RWPE2 (cell line): ENCODE measurements around the gene BCL2L1.

Experiments
- ATAC-seq: fragments of 200-7000 bp; cut with Tn5 transposase; 3 replicates; pipeline ENCODE4 v1.9.1; 2021; ENCODE audit warnings: low read depth
- DNase-seq: peaks from one replicate; pipeline ENCODE4 v3.0.0-alpha.2; 2020; ENCODE audit warnings: low spot score
- H3K27ac ChIP-seq: fragments of 450-650 bp; 2 replicates; pipeline ENCODE4 v1.5.1; 2017; ENCODE audit warnings: mild to moderate bottlenecking; ENCODE audit not compliant: poor library complexity, severe bottlenecking
- H3K27me3 ChIP-seq: fragments of 250-450 bp; sonication (Bioruptor Pico); 2 replicates; pipeline ENCODE4 v1.5.1; 2021; ENCODE audit warnings: mild to moderate bottlenecking, moderate library complexity; ENCODE audit not compliant: insufficient read depth, poor library complexity, severe bottlenecking
- H3K36me3 ChIP-seq: fragments of 250-450 bp; sonication (Bioruptor Pico); 2 replicates; pipeline ENCODE4 v1.5.1; 2020; ENCODE audit warnings: low read depth, mild to moderate bottlenecking, moderate library complexity
- H3K4me1 ChIP-seq: fragments of 250-450 bp; sonication (Bioruptor Pico); 2 replicates; pipeline ENCODE4 v1.5.1; 2021; ENCODE audit warnings: mild to moderate bottlenecking, moderate library complexity; ENCODE audit not compliant: insufficient read depth, poor library complexity, severe bottlenecking
- H3K4me3 ChIP-seq: fragments of 250-450 bp; sonication (Bioruptor Pico); 2 replicates; pipeline ENCODE4 v1.5.1; 2021; ENCODE audit warnings: mild to moderate bottlenecking, moderate library complexity; ENCODE audit not compliant: severe bottlenecking
- H3K9me3 ChIP-seq: fragments of 250-450 bp; sonication (Bioruptor Pico); 2 replicates; pipeline ENCODE4 v1.5.1; 2021; ENCODE audit warnings: mild to moderate bottlenecking, moderate library complexity; ENCODE audit not compliant: severe bottlenecking
- TF ChIP-seq, protein P1 (sequence below): fragments of 450-650 bp; IDR thresholded peaks from one replicate; pipeline ENCODE4 v1.5.1; 2017; ENCODE audit warnings: mild to moderate bottlenecking, moderate library complexity; ENCODE audit not compliant: poor library complexity, severe bottlenecking

Gene BCL2L1

DNA sequence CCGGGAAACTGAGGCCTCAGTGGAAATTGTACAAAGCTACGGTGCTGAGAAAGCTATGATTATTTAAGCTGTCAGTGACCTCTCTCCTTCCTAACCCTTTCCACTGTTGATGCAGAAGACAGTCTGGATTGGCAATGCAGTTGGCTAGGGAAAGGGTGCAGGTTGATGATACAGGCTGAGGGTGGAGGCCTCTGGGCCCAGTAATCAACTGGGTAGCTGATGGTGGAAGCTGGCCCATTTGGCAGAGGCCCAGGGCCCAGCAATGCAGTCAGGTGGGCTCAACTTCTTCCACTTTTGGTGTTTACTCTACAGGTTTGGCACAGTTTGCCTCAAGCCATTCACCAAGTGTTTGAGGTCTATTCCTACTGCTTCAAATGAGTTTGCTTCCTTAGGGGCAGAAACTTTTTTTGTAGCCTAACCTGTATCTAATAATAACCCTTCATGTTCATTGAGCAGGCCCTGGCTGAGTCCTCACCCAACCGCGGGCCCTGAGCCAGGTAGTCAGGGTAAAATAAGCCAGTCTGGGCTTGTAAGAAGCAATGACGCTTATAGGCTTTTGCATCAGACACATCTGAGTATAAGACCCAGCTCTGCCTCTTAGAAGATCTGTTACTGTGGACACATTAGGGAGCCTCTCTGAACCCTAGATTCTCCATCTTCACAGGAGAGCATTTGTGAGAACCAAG is 12.1 kb downstream of the BCL2L1 start:
- Histone ChIP-seq H3K9me3 (no peaks in the 10 kb centered on the region), H3K36me3 (peaks cover 92% of the 10 kb centered on the region), H3K4me3 (no peak overlapping the region), H3K27me3 (no peaks in the 10 kb centered on the region), H3K4me1 (peaks cover 83% of the 10 kb centered on the region), H3K27ac (peak overlapping the region; percentile 99)
- ATAC-seq = peak; percentile 75
- TF ChIP-seq, protein P1, sequence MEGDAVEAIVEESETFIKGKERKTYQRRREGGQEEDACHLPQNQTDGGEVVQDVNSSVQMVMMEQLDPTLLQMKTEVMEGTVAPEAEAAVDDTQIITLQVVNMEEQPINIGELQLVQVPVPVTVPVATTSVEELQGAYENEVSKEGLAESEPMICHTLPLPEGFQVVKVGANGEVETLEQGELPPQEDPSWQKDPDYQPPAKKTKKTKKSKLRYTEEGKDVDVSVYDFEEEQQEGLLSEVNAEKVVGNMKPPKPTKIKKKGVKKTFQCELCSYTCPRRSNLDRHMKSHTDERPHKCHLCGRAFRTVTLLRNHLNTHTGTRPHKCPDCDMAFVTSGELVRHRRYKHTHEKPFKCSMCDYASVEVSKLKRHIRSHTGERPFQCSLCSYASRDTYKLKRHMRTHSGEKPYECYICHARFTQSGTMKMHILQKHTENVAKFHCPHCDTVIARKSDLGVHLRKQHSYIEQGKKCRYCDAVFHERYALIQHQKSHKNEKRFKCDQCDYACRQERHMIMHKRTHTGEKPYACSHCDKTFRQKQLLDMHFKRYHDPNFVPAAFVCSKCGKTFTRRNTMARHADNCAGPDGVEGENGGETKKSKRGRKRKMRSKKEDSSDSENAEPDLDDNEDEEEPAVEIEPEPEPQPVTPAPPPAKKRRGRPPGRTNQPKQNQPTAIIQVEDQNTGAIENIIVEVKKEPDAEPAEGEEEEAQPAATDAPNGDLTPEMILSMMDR = no peak
- DNase-seq = peak; percentile 100

DNA sequence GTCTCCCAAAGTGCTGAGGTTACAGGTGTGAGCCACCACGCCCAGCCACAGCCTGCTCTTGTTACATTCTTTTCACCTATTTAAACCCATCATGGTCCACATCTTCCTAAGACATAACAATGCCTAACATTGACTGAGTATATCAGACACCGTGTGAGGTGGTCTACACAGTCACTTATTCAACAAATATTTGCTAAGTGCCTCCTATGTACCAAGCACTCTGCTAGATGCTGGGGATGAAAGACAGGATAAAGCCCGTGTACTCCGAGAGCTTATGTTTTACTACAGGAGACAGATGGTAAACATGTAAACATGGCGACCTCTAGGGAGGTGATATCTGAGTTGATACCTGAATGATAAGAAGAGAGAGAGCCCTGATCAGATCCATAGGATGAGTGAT is 12.7 kb downstream of the BCL2L1 start:
- Histone ChIP-seq H3K27ac (peak overlapping the region; percentile 99), H3K4me1 (peaks cover 89% of the 10 kb centered on the region)
- TF ChIP-seq, protein P1 = no peak

DNA sequence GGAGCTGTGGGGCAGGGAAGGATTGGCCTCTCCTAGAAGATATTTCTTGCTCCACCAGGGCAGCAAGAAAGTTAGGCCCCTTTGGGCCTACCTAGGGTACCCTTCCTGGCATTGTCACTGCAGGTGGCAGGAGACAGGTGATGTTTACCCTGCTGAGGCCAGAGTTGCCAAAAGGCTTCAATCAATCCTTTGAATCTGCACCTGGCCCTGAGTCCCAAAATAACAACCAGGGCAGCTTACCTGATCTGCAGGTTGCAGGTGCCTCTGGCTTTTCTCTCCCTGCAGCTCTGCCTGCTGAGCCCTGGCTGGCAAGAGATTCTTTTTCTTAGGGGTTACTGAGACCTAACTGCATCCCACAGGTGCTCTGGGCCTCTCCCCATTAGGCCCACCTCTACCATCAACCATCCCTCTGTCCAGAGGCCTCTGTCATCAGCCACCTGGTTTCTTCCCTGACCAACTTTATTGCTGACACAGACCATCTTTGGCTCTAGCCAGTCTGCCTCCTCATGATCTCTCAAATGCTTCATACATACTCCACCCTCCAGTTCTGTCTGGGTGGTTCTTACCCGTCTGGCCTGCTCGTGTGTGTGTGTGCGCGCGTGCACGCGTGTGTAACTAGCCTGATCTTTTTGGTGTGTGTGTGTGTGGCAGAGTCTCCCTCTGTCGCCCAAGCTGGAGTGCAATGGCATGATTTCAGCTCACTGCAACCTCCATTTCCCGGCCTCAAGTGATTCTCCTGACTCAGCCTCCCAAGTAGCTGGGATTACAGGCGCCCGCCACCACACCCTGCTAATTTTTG is 13.7 kb downstream of the BCL2L1 start:
- H3K36me3 ChIP-seq = peaks cover 92% of the 10 kb centered on the region
- no peak overlapping the region for H3K4me3 ChIP-seq
- peaks cover 88% of the 10 kb centered on the region for H3K4me1 ChIP-seq

More for the DNA sequence above, 12.7 kb downstream of the BCL2L1 start:
- H3K9me3 ChIP-seq = no peaks in the 10 kb centered on the region
- H3K4me3 ChIP-seq = no peak overlapping the region
- no peak for DNase-seq
- no peaks in the 10 kb centered on the region for H3K27me3 ChIP-seq
- no peak for ATAC-seq
- peaks cover 94% of the 10 kb centered on the region for H3K36me3 ChIP-seq

DNA sequence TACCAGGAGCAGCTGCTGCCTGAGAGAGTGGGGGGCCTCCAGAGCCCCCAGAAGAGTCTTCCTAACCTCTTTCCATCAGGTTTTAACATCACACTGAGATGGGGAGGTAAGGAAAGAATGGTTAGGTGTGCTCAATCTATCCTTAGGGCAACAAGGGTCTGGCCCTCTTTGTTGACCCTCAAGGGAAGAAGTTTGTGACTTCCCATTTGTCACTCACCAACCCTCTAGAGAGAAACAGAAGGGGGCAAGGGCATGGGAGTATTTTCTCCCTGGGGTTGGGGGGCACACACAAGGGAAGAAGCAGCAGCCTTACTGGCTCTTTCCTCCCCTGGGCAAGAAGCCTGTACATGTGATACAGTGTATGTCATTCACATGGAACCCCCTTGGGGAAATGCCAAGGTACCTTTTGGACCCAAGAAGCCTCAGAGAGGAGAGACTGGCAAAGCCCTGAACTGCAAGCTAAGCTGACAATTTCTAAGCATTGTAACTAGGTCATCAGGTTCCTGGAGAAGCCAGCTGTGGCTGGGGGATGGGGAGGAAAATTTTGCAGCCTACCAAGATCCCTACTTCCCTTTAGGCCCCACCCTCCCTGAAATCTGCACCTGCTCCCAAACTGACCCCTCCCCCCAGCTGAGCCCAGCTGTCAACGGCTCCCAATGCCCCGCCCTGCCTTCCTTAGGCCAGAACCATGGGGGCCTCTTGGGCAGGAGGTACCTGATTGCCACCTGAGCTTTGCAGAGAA is 14.5 kb downstream of the BCL2L1 start:
- Histone ChIP-seq H3K36me3 (peaks cover 92% of the 10 kb centered on the region), H3K27ac (peak overlapping the region; percentile 99), H3K4me3 (no peak overlapping the region), H3K4me1 (peaks cover 84% of the 10 kb centered on the region), H3K9me3 (no peaks in the 10 kb centered on the region), H3K27me3 (no peaks in the 10 kb centered on the region)
- TF ChIP-seq, protein P1 = no peak
- ATAC-seq = no peak
- peak; percentile 83 for DNase-seq

More for the DNA sequence above, 13.7 kb downstream of the BCL2L1 start:
- H3K27me3 ChIP-seq = no peaks in the 10 kb centered on the region
- peak overlapping the region; percentile 99 for H3K27ac ChIP-seq
- no peaks in the 10 kb centered on the region for H3K9me3 ChIP-seq
- peak; percentile 56 for DNase-seq
- ATAC-seq = no peak
- TF ChIP-seq, protein P1 = no peak
